Pancreas (tissue), 10 donors: ENCODE data around the gene CCDC71L. TPM values are rescaled to one million over a fixed set of nuclear protein-coding genes. Genes with fewer than 3 reads are reported as not detected.
A peak's percentile ranks its signal among the peaks of the same experiment; 100 is the strongest.

Source experiments
- ATAC-seq, 4 donors: fragments of 200-7000 bp; cut with Tn5 transposase; one replicate each; pipeline versions ENCODE4 v1.8.0 to v1.9.1; 2020; ENCODE audit warnings: mild to moderate bottlenecking in 4 of 4, moderate library complexity in 4 of 4
- DNase-seq, 6 donors: peaks; one replicate each; pipeline ENCODE4 v3.0.0-alpha.2; 2020
- FAIRE-seq: peaks from 2 replicates; lab custom pipeline; 2012; peaks lifted over from hg19 to GRCh38; lab: Jason Lieb, UNC
- H3K27ac ChIP-seq, 4 donors: fragments of 200-600 bp; sonication (generic); 1 replicate in 3 of 4; 2 replicates in 1 of 4; pipeline versions ENCODE4 v1.5.0 to v1.8.0; 2020
- H3K27me3 ChIP-seq, 4 donors: fragments of 200-600 bp; one replicate each; pipeline ENCODE4 v1.8.0; 2021
- H3K36me3 ChIP-seq, 3 donors: fragments of 200-600 bp; sonication (generic) in 1 of 3; one replicate each; pipeline versions ENCODE4 v1.5.0 to v1.8.0; 2020 to 2021
- H3K4me1 ChIP-seq, 3 donors: fragments of 200-600 bp; one replicate each; pipeline ENCODE4 v1.8.0; 2021
- H3K4me3 ChIP-seq, 4 donors: fragments of 200-600 bp; sonication (generic) in 2 of 4; one replicate each; pipeline versions ENCODE4 v1.5.0 to v1.8.0; 2020 to 2021
- H3K9me3 ChIP-seq, 4 donors: fragments of 200-600 bp; one replicate each; pipeline ENCODE4 v1.8.0; 2021
- WGBS, 2 donors: extraction: QIAGEN DNeasy Blood & Tissue Kit; methylation state at CpG; one replicate each; pipeline ENCODE4 v1.1.7; 2013; 5-methylcytosine and 5-hydroxymethylcytosine counted together
- intact Hi-C, 3 donors: fragments of 100-400 bp; cut with DNase I; formaldehyde crosslinking; loops; one replicate each; pipeline versions ENCODE4 v1.11.1 to v1.14.2; 2022
- polyA plus RNA-seq, 2 donors: library from polyadenylated mRNA; stranded (reverse); fragments of 200-250 nt; gene quantifications; one replicate each; pipeline ENCODE4 v1.2.3, GENCODE V29; 2013
- total RNA-seq, 6 donors: library from RNA; stranded (reverse); fragmentation: NEBNext Ultra II Directional in 4 of 6; extraction: Animal tissue kit (Norgen Biotek cat#: 25700) in 4 of 6; gene quantifications; one replicate each; pipeline versions ENCODE4 v1.2.1 to v1.2.4, GENCODE V29; 2021 to 2023
- TF ChIP-seq, protein P1 (sequence below), 4 donors: fragments of 200-600 bp; sonication (generic) in 3 of 4; IDR thresholded peaks; one replicate each; pipeline versions ENCODE4 v1.5.0 to v1.8.0; 2021; ENCODE audit warnings: antibody characterized with exemption in 4 of 4
- donor health status: healthy with polysubstance abuse.
- donor health status: DM: no; HTN: no; CAD: no; lungs with moderate emphysema.
- donor health status: DM: no; HTN: no; CAD: no.
- donor health status: control.
- donor health status: control.
- donor health status: Bipolar disorder and iron deficiency.
- donor health status: DM: yes; HTN: yes; CAD: no.
- donor health status: DM: no; HTN: no; CAD: no.
- donor health status: DM: no; HTN: no; CAD: no.
- donor health status: DM: yes; HTN: yes; CAD: no.

The CCDC71L gene
- total and polyA plus RNA-seq, 8 donors, result 4.0 to 18.2 (median 7.7) TPM

DNA sequence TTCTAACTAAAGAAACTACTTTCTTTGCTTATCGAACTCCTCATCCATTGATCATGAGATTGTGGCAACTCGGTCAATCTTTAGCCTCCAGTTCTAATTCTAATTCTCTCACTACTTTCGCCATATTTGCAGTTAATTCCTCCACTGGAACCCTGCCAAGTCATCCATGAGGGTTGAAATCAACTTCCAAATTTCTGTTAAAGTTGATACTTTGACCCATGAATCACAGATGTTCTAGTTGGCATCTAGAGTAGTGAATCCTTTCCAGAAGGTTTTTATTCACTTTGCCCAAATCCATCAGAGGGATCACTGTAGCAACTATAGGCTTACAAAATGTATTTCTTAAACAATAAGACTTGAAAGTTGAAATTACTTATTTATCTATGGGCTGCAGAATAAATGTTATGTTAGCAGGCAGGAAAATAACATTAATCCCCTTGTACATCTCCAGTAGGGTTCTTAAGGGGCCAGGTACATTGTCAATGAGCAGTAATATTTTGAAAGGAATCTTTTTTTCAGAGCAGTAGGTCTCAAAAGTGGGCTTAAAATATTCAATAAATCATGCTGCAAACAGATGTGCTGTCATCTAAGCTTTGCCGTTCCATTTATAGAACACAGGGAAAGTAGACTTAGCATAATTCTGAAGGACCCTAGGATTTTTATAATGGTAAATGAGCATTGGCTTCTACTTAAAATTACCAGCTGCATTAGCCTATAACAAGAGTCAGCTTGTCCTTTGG, 39.4 kb downstream of the CCDC71L start:
- TF ChIP-seq, protein P1, sequence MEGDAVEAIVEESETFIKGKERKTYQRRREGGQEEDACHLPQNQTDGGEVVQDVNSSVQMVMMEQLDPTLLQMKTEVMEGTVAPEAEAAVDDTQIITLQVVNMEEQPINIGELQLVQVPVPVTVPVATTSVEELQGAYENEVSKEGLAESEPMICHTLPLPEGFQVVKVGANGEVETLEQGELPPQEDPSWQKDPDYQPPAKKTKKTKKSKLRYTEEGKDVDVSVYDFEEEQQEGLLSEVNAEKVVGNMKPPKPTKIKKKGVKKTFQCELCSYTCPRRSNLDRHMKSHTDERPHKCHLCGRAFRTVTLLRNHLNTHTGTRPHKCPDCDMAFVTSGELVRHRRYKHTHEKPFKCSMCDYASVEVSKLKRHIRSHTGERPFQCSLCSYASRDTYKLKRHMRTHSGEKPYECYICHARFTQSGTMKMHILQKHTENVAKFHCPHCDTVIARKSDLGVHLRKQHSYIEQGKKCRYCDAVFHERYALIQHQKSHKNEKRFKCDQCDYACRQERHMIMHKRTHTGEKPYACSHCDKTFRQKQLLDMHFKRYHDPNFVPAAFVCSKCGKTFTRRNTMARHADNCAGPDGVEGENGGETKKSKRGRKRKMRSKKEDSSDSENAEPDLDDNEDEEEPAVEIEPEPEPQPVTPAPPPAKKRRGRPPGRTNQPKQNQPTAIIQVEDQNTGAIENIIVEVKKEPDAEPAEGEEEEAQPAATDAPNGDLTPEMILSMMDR (IDR thresholded peaks at IDR 0.05), result no peak
- intact Hi-C loops, result no loop called here
- no peaks in the 10 kb centered on the region for H3K36me3 ChIP-seq
- H3K27me3 ChIP-seq, result no peaks in the 10 kb centered on the region
- WGBS, 2 donors, result 84 to 87% methylated on average over 4 of the region's 4 CpGs
- ATAC-seq (no peak), DNase-seq (no peak), FAIRE-seq (no peak)
- peaks cover 5 to 16% (median 11%) of the 10 kb centered on the region in 3 donors for H3K4me1 ChIP-seq
- no peak overlapping the region for H3K4me3 ChIP-seq
- no peaks in the 10 kb centered on the region for H3K9me3 ChIP-seq
- no peak overlapping the region for H3K27ac ChIP-seq

DNA sequence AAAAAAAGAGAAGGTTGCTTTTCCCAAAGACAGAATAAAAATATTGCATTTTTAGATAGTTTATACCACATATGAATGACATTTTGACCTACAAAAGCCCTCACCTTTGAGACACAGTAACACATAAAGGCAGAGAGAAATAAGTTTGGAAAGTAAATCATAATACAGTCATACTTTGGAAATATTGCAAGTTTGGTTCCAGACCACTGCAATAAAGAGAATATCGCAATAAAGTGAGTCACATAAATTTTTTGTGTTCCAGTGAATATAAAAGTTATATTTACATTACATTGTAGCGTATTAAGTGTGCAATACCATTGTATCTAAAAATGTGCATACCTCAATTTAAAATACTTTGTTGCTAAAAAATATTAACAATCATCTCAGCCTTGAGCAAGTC, 40.3 kb downstream of the CCDC71L start:
- 88 to 92% methylated on average over 2 of the region's 2 CpGs for WGBS, 2 donors
- no peak overlapping the region for H3K4me3 ChIP-seq
- no peak for ATAC-seq
- H3K27ac ChIP-seq, result no peak overlapping the region
- TF ChIP-seq, protein P1 (IDR thresholded peaks at IDR 0.05), result no peak
- intact Hi-C loops, result no loop called here
- H3K4me1 ChIP-seq, result peaks cover 5 to 7% (median 6%) of the 10 kb centered on the region in 3 donors
- DNase-seq, result no peak
- H3K9me3 ChIP-seq, result no peaks in the 10 kb centered on the region
- H3K36me3 ChIP-seq, result no peaks in the 10 kb centered on the region
- FAIRE-seq, result no peak
- H3K27me3 ChIP-seq, result no peaks in the 10 kb centered on the region

GRCh38 chr7:106620034-106620433, 40.9 kb downstream of the CCDC71L start:
- TF ChIP-seq, protein P1 (IDR thresholded peaks at IDR 0.05), result no peak
- Histone ChIP-seq H3K4me3 (no peak overlapping the region), H3K36me3 (no peaks in the 10 kb centered on the region), H3K27me3 (no peaks in the 10 kb centered on the region), H3K4me1 (peaks cover 5 to 6% (median 6%) of the 10 kb centered on the region in 3 donors), H3K9me3 (no peaks in the 10 kb centered on the region), H3K27ac (no peak overlapping the region)
- FAIRE-seq, result no peak
- intact Hi-C loops, result no loop called here
- no peak for DNase-seq
- no peak for ATAC-seq

DNA sequence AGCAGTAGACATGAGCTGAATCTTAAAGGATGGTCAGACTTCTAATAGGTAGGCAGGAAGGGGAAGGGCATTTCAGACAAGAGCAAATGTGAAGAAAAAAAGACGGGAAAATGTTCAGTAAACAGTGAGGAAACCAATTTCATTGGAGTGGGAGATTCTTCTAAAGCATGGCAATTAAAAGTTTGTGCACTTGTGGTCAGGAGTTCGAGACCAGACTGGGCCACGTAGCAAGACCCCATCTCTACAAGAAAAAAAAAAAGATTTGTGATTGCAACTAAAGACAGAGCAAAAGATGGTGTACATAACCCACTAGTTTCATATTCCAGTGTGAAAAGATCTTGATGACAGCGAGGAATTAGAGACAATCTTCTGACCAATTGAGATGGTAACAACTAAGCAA, 41.7 kb downstream of the CCDC71L start:
- ATAC-seq (no peak), DNase-seq (no peak), FAIRE-seq (no peak)
- Histone ChIP-seq H3K9me3 (no peaks in the 10 kb centered on the region), H3K4me3 (no peak overlapping the region), H3K36me3 (no peaks in the 10 kb centered on the region), H3K27ac (no peak overlapping the region), H3K27me3 (no peaks in the 10 kb centered on the region), H3K4me1 (peaks cover 5 to 6% (median 6%) of the 10 kb centered on the region in 3 donors)
- intact Hi-C loops, result no loop called here
- TF ChIP-seq, protein P1 (IDR thresholded peaks at IDR 0.05), result no peak
- WGBS, 2 donors, result 89 to 90% methylated on average over 4 of the region's 4 CpGs

DNA sequence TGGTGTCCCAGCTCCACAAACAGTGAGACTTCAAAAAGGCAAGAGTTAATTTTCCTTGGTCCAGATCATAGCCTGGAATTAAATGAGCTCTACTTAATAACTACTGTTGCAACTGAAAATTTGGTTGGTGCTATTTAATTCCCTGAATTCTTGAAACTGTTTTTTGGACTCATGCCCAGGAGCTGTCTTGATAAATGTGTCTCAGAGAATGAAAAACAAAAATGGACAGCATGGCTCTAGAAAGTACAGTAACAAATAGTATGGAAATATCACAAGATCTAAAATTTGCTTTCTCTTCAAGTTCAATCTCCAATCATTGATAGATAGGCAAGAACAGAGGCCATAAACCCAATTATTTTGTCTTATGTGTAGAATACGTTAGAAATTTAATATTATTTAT, 42.5 kb downstream of the CCDC71L start:
- Histone ChIP-seq H3K9me3 (no peaks in the 10 kb centered on the region), H3K4me3 (no peak overlapping the region), H3K27me3 (no peaks in the 10 kb centered on the region), H3K4me1 (peaks cover 5 to 6% (median 6%) of the 10 kb centered on the region in 3 donors), H3K36me3 (no peaks in the 10 kb centered on the region), H3K27ac (no peak overlapping the region)
- WGBS, 2 donors, result 54 to 61% methylated on average over 1 of the region's 1 CpG
- no peak for FAIRE-seq
- TF ChIP-seq, protein P1 (IDR thresholded peaks at IDR 0.05), result no peak
- intact Hi-C loops, result no loop called here
- DNase-seq, result no peak
- peak in 2 of 4 donors; percentile 60 to 61 for ATAC-seq
